H1 (cell line): ENCODE data around the gene EBF3. TPM values are rescaled to one million over a fixed set of nuclear protein-coding genes. Genes with fewer than 3 reads are reported as not detected.

Experiments
- CTCF ChIA-PET: fragments of 300-600 bp; sonication (Branson Sonifier 250); formaldehyde crosslinking; loops from one replicate; lab custom pipeline; 2021; ENCODE audit not compliant: partially characterized antibody; lab: Charles Lee
- POLR2A ChIA-PET: fragments of 300-600 bp; sonication (Branson Sonifier 250); formaldehyde crosslinking; loops from one replicate; lab custom pipeline; 2021; ENCODE audit warnings: inconsistent platforms; ENCODE audit not compliant: partially characterized antibody; lab: Charles Lee
- DNase-seq, 2 experiments: peaks; one replicate each; pipeline versions ENCODE4 v3.0.0 to v3.0.0-alpha.2; 2010 to 2022; ENCODE audit warnings: low spot score in 2 of 2, low read depth in 1 of 2, mixed read lengths in 1 of 2
- FAIRE-seq: peaks from 2 replicates; lab custom pipeline; 2011; peaks lifted over from hg19 to GRCh38; lab: Jason Lieb, UNC
- H2AFZ ChIP-seq: 2 replicates; pipeline ENCODE4 v1.8.1; 2012; ENCODE audit warnings: low read length, inconsistent platforms
- H2AK5ac ChIP-seq: 2 replicates; pipeline ENCODE4 v1.6.1; 2013; ENCODE audit warnings: low read depth, low read length
- H2BK120ac ChIP-seq: replicated peaks from 2 replicates; pipeline ENCODE3; 2013; ENCODE audit warnings: low read depth, low read length, inconsistent platforms
- H2BK12ac ChIP-seq: 2 replicates; pipeline ENCODE4 v1.6.1; 2013; ENCODE audit warnings: low read depth, low read length
- H2BK15ac ChIP-seq: 2 replicates; pipeline ENCODE4 v1.6.1; 2013; ENCODE audit warnings: low read length
- H2BK20ac ChIP-seq: 2 replicates; pipeline ENCODE4 v1.6.1; 2013; ENCODE audit warnings: low read length
- H2BK5ac ChIP-seq: 2 replicates; pipeline ENCODE4 v1.6.1; 2013; ENCODE audit warnings: low read depth, low read length
- H3K14ac ChIP-seq: 2 replicates; pipeline ENCODE4 v1.6.1; 2013; ENCODE audit warnings: inconsistent platforms; ENCODE audit not compliant: insufficient read length
- H3K18ac ChIP-seq: 2 replicates; pipeline ENCODE4 v1.6.1; 2013; ENCODE audit warnings: low read length; ENCODE audit errors: extremely low read depth
- H3K23ac ChIP-seq: 2 replicates; pipeline ENCODE4 v1.6.1; 2013; ENCODE audit warnings: inconsistent platforms; ENCODE audit not compliant: insufficient read length
- H3K23me2 ChIP-seq: 2 replicates; pipeline ENCODE4 v1.6.1; 2013; ENCODE audit warnings: low read depth, low read length
- H3K27ac ChIP-seq: 2 replicates; pipeline ENCODE4 v1.6.1; 2011; ENCODE audit warnings: low read depth, low read length, inconsistent platforms
- H3K27me3 ChIP-seq, 4 experiments: replicated peaks in 1 of 4; 1 replicate in 1 of 4; 2 replicates in 3 of 4; pipeline versions ENCODE4 v1.6.1 to v1.8.1; 2011 to 2013; ENCODE audit warnings: low read length in 3 of 4, mild to moderate bottlenecking in 3 of 4, inconsistent platforms in 2 of 4, mixed read lengths in 2 of 4, moderate library complexity in 1 of 4; ENCODE audit not compliant: control insufficient read depth in 3 of 4, insufficient read depth in 3 of 4; ENCODE audit errors: extremely low read depth in 1 of 4
- H3K36me3 ChIP-seq, 4 experiments: 2 replicates each; pipeline versions ENCODE4 v1.6.1 to v1.8.1; 2011 to 2013; ENCODE audit warnings: mild to moderate bottlenecking in 4 of 4, low read length in 3 of 4, moderate library complexity in 2 of 4, control low read depth in 1 of 4, inconsistent platforms in 1 of 4; ENCODE audit not compliant: insufficient read depth in 4 of 4, control insufficient read depth in 2 of 4
- H3K4ac ChIP-seq: replicated peaks from 2 replicates; pipeline ENCODE3; 2013; ENCODE audit warnings: low read length, low read depth, mixed read lengths, inconsistent platforms; ENCODE audit not compliant: insufficient read length
- H3K4me1 ChIP-seq, 4 experiments: replicated peaks in 1 of 4; 1 replicate in 1 of 4; 2 replicates in 3 of 4; pipeline versions ENCODE4 v1.6.1 to v1.8.1; 2011 to 2013; ENCODE audit warnings: low read length in 3 of 4, inconsistent platforms in 2 of 4, mixed read lengths in 1 of 4; ENCODE audit not compliant: insufficient read depth in 4 of 4, control insufficient read depth in 3 of 4
- H3K4me2 ChIP-seq, 2 experiments: 2 replicates each; pipeline versions ENCODE4 v1.6.1 to v1.8.1; 2011 to 2013; ENCODE audit warnings: low read depth in 2 of 2, low read length in 2 of 2, control low read depth in 1 of 2, inconsistent platforms in 1 of 2, mild to moderate bottlenecking in 1 of 2; ENCODE audit not compliant: insufficient read depth in 1 of 2
- H3K4me3 ChIP-seq, 4 experiments: fragments of 200-600, 300-600 bp in 1 of 4; sonication (generic), shearing (Covaris generic), sonication (Bioruptor Twin) in 1 of 4; 2 replicates each; pipeline versions ENCODE4 v1.5.1 to v1.8.1; 2011 to 2016; ENCODE audit warnings: low read length in 4 of 4, low read depth in 3 of 4, control low read depth in 2 of 4, inconsistent platforms in 2 of 4, mild to moderate bottlenecking in 2 of 4, mixed read lengths in 1 of 4, moderate library complexity in 1 of 4; ENCODE audit not compliant: insufficient read depth in 2 of 4; ENCODE audit errors: extremely low read depth in 1 of 4
- H3K56ac ChIP-seq: replicated peaks from 2 replicates; pipeline ENCODE3; 2013; ENCODE audit warnings: low read depth, mild to moderate bottlenecking, mixed read lengths, low read length, inconsistent platforms; ENCODE audit not compliant: insufficient read length
- H3K79me1 ChIP-seq: 2 replicates; pipeline ENCODE4 v1.6.1; 2013; ENCODE audit warnings: low read depth, low read length, control low read depth
- H3K79me2 ChIP-seq, 2 experiments: 2 replicates each; pipeline versions ENCODE4 v1.6.1 to v1.8.1; 2012 to 2013; ENCODE audit warnings: low read length in 2 of 2, mild to moderate bottlenecking in 2 of 2, inconsistent platforms in 1 of 2; ENCODE audit not compliant: insufficient read depth in 2 of 2, control insufficient read depth in 1 of 2
- H3K9ac ChIP-seq, 4 experiments: replicated peaks in 1 of 4; 1 replicate in 1 of 4; 2 replicates in 3 of 4; pipeline versions ENCODE4 v1.6.1 to v1.8.1; 2011 to 2013; ENCODE audit warnings: low read depth in 3 of 4, low read length in 3 of 4, control low read depth in 2 of 4, mild to moderate bottlenecking in 2 of 4, moderate library complexity in 2 of 4, inconsistent platforms in 1 of 4; ENCODE audit errors: extremely low read depth in 1 of 4
- H3K9me3 ChIP-seq, 2 experiments: 2 replicates each; pipeline versions ENCODE4 v1.6.1 to v1.8.1; 2012 to 2013; ENCODE audit warnings: mild to moderate bottlenecking in 2 of 2, moderate library complexity in 2 of 2, control low read depth in 1 of 2, inconsistent platforms in 1 of 2, low read depth in 1 of 2, low read length in 1 of 2, mixed read lengths in 1 of 2; ENCODE audit not compliant: insufficient read depth in 2 of 2
- H4K20me1 ChIP-seq, 2 experiments: replicated peaks in 1 of 2; 2 replicates each; pipeline versions ENCODE3 to v1.8.1; 2011 to 2013; ENCODE audit warnings: inconsistent platforms in 2 of 2, low read length in 2 of 2, mild to moderate bottlenecking in 1 of 2; ENCODE audit not compliant: insufficient read depth in 2 of 2, control insufficient read depth in 1 of 2
- H4K5ac ChIP-seq: 2 replicates; pipeline ENCODE4 v1.6.1; 2013; ENCODE audit warnings: low read length, low read depth, mixed read lengths, inconsistent platforms; ENCODE audit not compliant: insufficient read length
- H4K8ac ChIP-seq: 2 replicates; pipeline ENCODE4 v1.8.0; 2013; ENCODE audit warnings: mild to moderate bottlenecking, moderate library complexity, low read length, inconsistent platforms; ENCODE audit not compliant: insufficient read depth; ENCODE audit errors: extremely low read depth
- H4K91ac ChIP-seq: replicated peaks from 2 replicates; pipeline ENCODE3; 2013; ENCODE audit warnings: low read length, mixed read lengths, inconsistent platforms; ENCODE audit not compliant: insufficient read length
- CBX5 ChIP-seq: fragments of 300-800, 300-1000 bp; sonication (generic); IDR thresholded peaks from 2 replicates; pipeline ENCODE4 v1.7.1; 2016; ENCODE audit warnings: antibody characterized with exemption, low read length, low read depth
- CEBPB ChIP-seq: IDR thresholded peaks from 2 replicates; pipeline ENCODE4 v1.6.1; 2012; ENCODE audit warnings: low read depth, low read length
- RBBP5 ChIP-seq: IDR thresholded peaks from 2 replicates; pipeline ENCODE4 v1.7.1; 2012; ENCODE audit warnings: low read depth, mild to moderate bottlenecking, inconsistent platforms, low read length, moderate library complexity, borderline replicate concordance
- SIN3A ChIP-seq, 2 experiments: IDR thresholded peaks in 1 of 2; conservative IDR thresholded peaks in 1 of 2; 2 replicates each; pipeline ENCODE4 v1.6.1; 2011 to 2012; ENCODE audit warnings: low read length in 2 of 2, improper control_type of control experiment in 1 of 2, low read depth in 1 of 2, mild to moderate bottlenecking in 1 of 2
- SIRT6 ChIP-seq: IDR thresholded peaks from one replicate; pipeline ENCODE4 v1.7.1; 2012; ENCODE audit warnings: low read length, inconsistent platforms
- TAF1 ChIP-seq: IDR thresholded peaks from 2 replicates; pipeline ENCODE4 v1.6.1; 2011; ENCODE audit warnings: mild to moderate bottlenecking, low read depth, low read length
- TBP ChIP-seq: IDR thresholded peaks from 2 replicates; pipeline ENCODE4 v1.6.1; 2011; ENCODE audit warnings: low read depth, low read length, improper control_type of control experiment
- WGBS, 2 experiments: shearing (Covaris generic) in 1 of 2; methylation state at CpG; one replicate each; pipeline versions ENCODE4 v1.1.6 to v1.1.7; 2013 to 2015; ENCODE audit warnings: low lambda C conversion rate in 2 of 2, mixed read lengths in 2 of 2, inconsistent platforms in 1 of 2, low coverage in 1 of 2, missing lambda C conversion rate in 1 of 2; ENCODE audit not compliant: insufficient replicate concordance in 2 of 2, insufficient coverage in 1 of 2, insufficient read length in 1 of 2; ENCODE audit errors: extremely low coverage in 1 of 2, missing lambda C conversion rate in 1 of 2; 5-methylcytosine and 5-hydroxymethylcytosine counted together
- polyA plus RNA-seq, 7 experiments: library from polyadenylated mRNA; depleted of rRNA in 3 of 7; stranded (reverse) in 5 of 7; unstranded in 2 of 7; fragments of >200 nt in 5 of 7; fragments of 200-250 nt in 2 of 7; gene quantifications; 1 replicate in 5 of 7; 2 replicates in 1 of 7; 4 replicates in 1 of 7; pipeline versions ENCODE4 v1.2.1 to v1.2.3, GENCODE V29; 2011 to 2013; ENCODE audit warnings: missing spikeins in 2 of 7, mixed read lengths in 2 of 7
- total RNA-seq: library from RNA; stranded (reverse); fragmentation: NEBNext Ultra II Directional; extraction: Animal tissue kit (Norgen Biotek cat#: 25700); gene quantifications from 2 replicates; pipeline ENCODE4 v1.2.1, GENCODE V29; 2021
- TF ChIP-seq, protein P1 (sequence below): IDR thresholded peaks from 2 replicates; pipeline ENCODE4 v1.6.1; 2012; ENCODE audit warnings: inconsistent platforms
- TF ChIP-seq, protein P2 (sequence below): IDR thresholded peaks from 2 replicates; pipeline ENCODE4 v1.6.1; 2012; ENCODE audit warnings: inconsistent platforms

Gene EBF3
- total and polyA plus RNA-seq, 2 of the 8 experiments (the other 6 are each of a cell fraction or from before 2014, with no cell fraction given) = 0.08 to 0.26 TPM

DNA sequence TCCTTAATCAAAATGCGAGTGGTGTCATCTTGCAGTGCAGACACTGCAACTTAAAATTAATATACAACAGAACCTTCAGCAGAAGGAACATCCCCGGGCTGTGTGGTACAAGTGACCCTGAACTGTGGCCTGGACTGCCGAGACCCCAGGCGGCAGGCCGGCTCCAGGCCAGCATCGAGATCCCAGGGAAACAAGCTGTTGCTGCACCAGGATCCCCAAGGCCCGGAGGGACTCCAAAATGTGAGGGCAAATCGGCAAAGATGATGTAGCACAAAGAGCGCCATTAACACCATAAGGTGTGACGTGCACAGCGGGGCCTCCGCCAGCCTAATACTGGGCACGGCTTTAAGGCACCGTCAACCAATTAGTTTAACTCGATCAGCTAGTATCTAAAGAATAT, 73.9 kb downstream of the EBF3 start:
- ChIA-PET POLR2A (no interaction called here), CTCF (interaction anchor here (0.8 to 16.4 kb wide), 14 partner anchors 9 to 155 kb away, joined by 3 to 131 read pairs (median 4); no protein-coding TSS in a partner anchor)
- Histone ChIP-seq H3K4me1 (peaks cover 0 to 5% (median 1%) of the 10 kb centered on the region in 4 experiments; a peak in 4 of 7 replicates), H3K79me2 (no peaks in the 10 kb centered on the region), H2AFZ (no peak overlapping the region), H3K9me3 (no peaks in the 10 kb centered on the region), H2AK5ac (no peak overlapping the region), H3K56ac (no peak overlapping the region), H4K8ac (no peak overlapping the region), H3K23me2 (no peaks in the 10 kb centered on the region), H2BK20ac (no peak overlapping the region), H4K91ac (no peak overlapping the region), H3K9ac (no peak overlapping the region), H2BK15ac (no peak overlapping the region), H3K14ac (no peak overlapping the region), H3K27me3 (no peaks in the 10 kb centered on the region), H3K4me3 (no peak overlapping the region), H3K4me2 (no peak overlapping the region), H2BK12ac (no peak overlapping the region), H3K18ac (no peak overlapping the region), H3K36me3 (no peaks in the 10 kb centered on the region), H3K4ac (no peak overlapping the region), H3K23ac (no peak overlapping the region), H4K5ac (no peak overlapping the region), H3K79me1 (no peaks in the 10 kb centered on the region), H3K27ac (no peak overlapping the region), H2BK5ac (no peak overlapping the region), H2BK120ac (no peak overlapping the region), H4K20me1 (no peaks in the 10 kb centered on the region)
- FAIRE-seq = no peak
- 89% methylated on average over 15 of the region's 15 CpGs; no CpG with 5 or more reads in 1 of the 2 experiments for WGBS, 2 experiments
- DNase-seq = no peak
- TF ChIP-seq, protein P1, sequence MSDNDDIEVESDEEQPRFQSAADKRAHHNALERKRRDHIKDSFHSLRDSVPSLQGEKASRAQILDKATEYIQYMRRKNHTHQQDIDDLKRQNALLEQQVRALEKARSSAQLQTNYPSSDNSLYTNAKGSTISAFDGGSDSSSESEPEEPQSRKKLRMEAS = no peak
- TF ChIP-seq RBBP5 (no peak), SIRT6 (no peak), TAF1 (no peak), CEBPB (no peak), SIN3A (conservative IDR thresholded peaks at IDR 0.05 in 1 of 2, IDR thresholded peaks at IDR 0.05 in 1 of 2; ENCODE audit: low read depth in 1 of 2, low read length in 2 of 2) (no peak), TBP (no peak), CBX5 (no peak)
- TF ChIP-seq, protein P2, sequence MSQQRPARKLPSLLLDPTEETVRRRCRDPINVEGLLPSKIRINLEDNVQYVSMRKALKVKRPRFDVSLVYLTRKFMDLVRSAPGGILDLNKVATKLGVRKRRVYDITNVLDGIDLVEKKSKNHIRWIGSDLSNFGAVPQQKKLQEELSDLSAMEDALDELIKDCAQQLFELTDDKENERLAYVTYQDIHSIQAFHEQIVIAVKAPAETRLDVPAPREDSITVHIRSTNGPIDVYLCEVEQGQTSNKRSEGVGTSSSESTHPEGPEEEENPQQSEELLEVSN = no peak
